ENCODE results near the gene MOB2.

DNA sequence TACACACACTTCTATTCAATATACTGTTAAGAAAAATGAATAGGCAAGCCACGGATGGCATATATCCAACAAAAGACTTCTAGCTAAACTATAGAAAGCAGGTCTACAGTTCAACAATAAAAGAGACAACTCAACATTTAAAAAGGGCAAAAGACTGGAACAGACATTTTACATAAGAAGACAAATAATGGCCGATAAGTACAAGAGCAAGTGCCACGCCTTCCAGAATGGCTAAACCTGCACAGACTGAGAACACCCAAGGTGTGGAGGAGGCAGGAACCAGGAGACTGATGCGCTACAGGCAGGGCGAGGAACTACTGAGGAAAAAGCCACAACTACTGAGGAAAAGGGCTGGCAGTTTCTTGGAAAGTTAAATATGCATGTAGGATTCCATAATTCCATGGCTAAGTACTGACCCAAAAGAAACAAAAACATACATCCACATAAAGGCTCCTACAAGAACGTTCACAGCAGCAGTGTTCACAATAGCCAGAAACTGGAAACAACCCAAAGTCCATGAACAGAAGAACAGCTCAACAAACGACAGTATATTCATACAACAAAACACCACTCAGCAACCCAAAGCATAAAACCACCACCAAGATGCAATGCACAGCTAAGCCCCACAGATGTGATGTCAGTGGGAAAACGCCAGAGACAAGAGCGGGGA, 9.6 kb upstream of the MOB2 start:
- no peak for TF ChIP-seq EZH2 (IDR thresholded peaks at IDR 0.05)
- no peak for TF ChIP-seq POLR2AphosphoS5 (IDR thresholded peaks at IDR 0.05; ENCODE audit: borderline replicate concordance, low read depth, low read length)

All from SK-N-MC (cell line).